ENCODE measurements around the gene CCR7.

- no peak for TF ChIP-seq EZH2 (optimal IDR thresholded peaks at IDR 0.05; ENCODE audit: low read depth, low read length)
- TF ChIP-seq CTCF (IDR thresholded peaks at IDR 0.05; ENCODE audit: low read length): no peak
Observed at GRCh38 chr17:40610359-40610758, 45.1 kb upstream of the CCR7 start.
